K562 (cell line): Measurements from ENCODE around the gene SOST. TPM values are rescaled to one million over a fixed set of nuclear protein-coding genes. Genes with fewer than 3 reads are reported as not detected.

Experiments used
- ATAC-seq: fragments of 200-7000 bp; cut with Tn5 transposase; 3 replicates; pipeline ENCODE4 v1.9.1; 2020; ENCODE audit warnings: moderate library complexity
- BruUV-seq: library from RNA; stranded (reverse); fragments of 400-500 nt; replicated peaks from 2 replicates; lab custom pipeline; 2021; lab: Mats Ljungman, UMichigan
- CTCF ChIA-PET: fragments of 300-600 bp; formaldehyde crosslinking; extraction: SDS; loops from one replicate; lab custom pipeline; 2021; ENCODE audit warnings: low intra/inter-chr PET ratio; lab: Yijun Ruan, JAX
- POLR2A ChIA-PET: fragments of 300-600, 350-650 bp; sonication (Branson Sonifier 250); formaldehyde crosslinking; extraction: SDS; loops from one replicate; lab custom pipeline; 2021; ENCODE audit warnings: antibody characterized with exemption, inconsistent platforms; lab: Yijun Ruan, JAX
- DNase-seq, 4 experiments: peaks; one replicate each; pipeline versions ENCODE4 v3.0.0 to v3.0.0-alpha.2; 2011 to 2018; ENCODE audit warnings: low spot score in 3 of 4, mixed read lengths in 3 of 4; ENCODE audit errors: extremely low read depth in 1 of 4
- FAIRE-seq: peaks from 2 replicates; lab custom pipeline; 2011; peaks lifted over from hg19 to GRCh38; lab: Jason Lieb, UNC
- H2AFZ ChIP-seq: 2 replicates; pipeline ENCODE4 v1.6.0; 2011; ENCODE audit warnings: low read depth, low read length, control low read depth, inconsistent platforms
- H3K27ac ChIP-seq: fragments of 200-600 bp; 3 replicates; pipeline ENCODE4 v1.8.0; 2011; ENCODE audit warnings: low read depth, mild to moderate bottlenecking, control low read depth, inconsistent platforms, low read length, moderate library complexity, mixed read lengths; ENCODE audit errors: extremely low read depth
- H3K27me3 ChIP-seq, 2 experiments: fragments of 300-600 bp in 1 of 2; 2 replicates in 1 of 2; 3 replicates in 1 of 2; pipeline versions ENCODE4 v1.6.0 to v1.8.0; 2011; ENCODE audit warnings: inconsistent platforms in 2 of 2, low read length in 2 of 2, mild to moderate bottlenecking in 1 of 2, mixed read lengths in 1 of 2, moderate library complexity in 1 of 2; ENCODE audit not compliant: control insufficient read depth in 2 of 2, insufficient read depth in 2 of 2
- H3K36me3 ChIP-seq: fragments of 300-600 bp; 3 replicates; pipeline ENCODE4 v1.8.0; 2011; ENCODE audit warnings: mild to moderate bottlenecking, low read length, inconsistent platforms; ENCODE audit not compliant: control insufficient read depth, insufficient read depth
- H3K4me1 ChIP-seq, 2 experiments: fragments of 200-600 bp in 1 of 2; replicated peaks in 1 of 2; 2 replicates in 1 of 2; 3 replicates in 1 of 2; pipeline versions ENCODE4 v1.5.1 to v1.8.0; 2011; ENCODE audit warnings: inconsistent platforms in 2 of 2, low read length in 2 of 2, mild to moderate bottlenecking in 1 of 2, mixed read lengths in 1 of 2, moderate library complexity in 1 of 2; ENCODE audit not compliant: control insufficient read depth in 2 of 2, insufficient read depth in 2 of 2
- H3K4me2 ChIP-seq: 2 replicates; pipeline ENCODE4 v1.6.1; 2011; ENCODE audit warnings: low read length, control low read depth, inconsistent platforms, mixed read lengths; ENCODE audit not compliant: insufficient read depth
- H3K4me3 ChIP-seq: fragments of 200-600 bp; sonication (generic), shearing (Covaris generic); 2 replicates; pipeline ENCODE4 v1.5.1; 2016; ENCODE audit warnings: control low read depth, inconsistent platforms
- H3K79me2 ChIP-seq: fragments of 200-600 bp; 3 replicates; pipeline ENCODE4 v1.8.0; 2011; ENCODE audit warnings: low read length, inconsistent platforms; ENCODE audit not compliant: control insufficient read depth, insufficient read depth
- H3K9ac ChIP-seq, 2 experiments: 2 replicates each; pipeline versions ENCODE4 v1.6.0 to v1.6.1; 2011; ENCODE audit warnings: low read depth in 2 of 2, low read length in 2 of 2, control low read depth in 1 of 2, inconsistent platforms in 1 of 2, mild to moderate bottlenecking in 1 of 2, mixed read lengths in 1 of 2; ENCODE audit not compliant: insufficient read depth in 1 of 2
- H3K9me1 ChIP-seq: one replicate; pipeline ENCODE4 v1.6.0; 2011; ENCODE audit warnings: inconsistent platforms, mild to moderate bottlenecking, low read length, moderate library complexity; ENCODE audit not compliant: control insufficient read depth, insufficient read depth
- H3K9me3 ChIP-seq: replicated peaks from 2 replicates; pipeline ENCODE4 v1.5.1; 2011; ENCODE audit warnings: low read depth, low read length, inconsistent platforms; ENCODE audit not compliant: control insufficient read depth, insufficient read depth
- H4K20me1 ChIP-seq: replicated peaks from 2 replicates; pipeline ENCODE4 v1.6.1; 2011; ENCODE audit warnings: low read length, inconsistent platforms, mixed read lengths; ENCODE audit not compliant: control insufficient read depth, insufficient read depth
- JUN ChIP-seq, 2 experiments: sonication (generic) in 1 of 2; formaldehyde crosslinking in 1 of 2; IDR thresholded peaks; 2 replicates each; pipeline versions ENCODE4 v1.6.1 to v1.8.0; 2012 to 2022; ENCODE audit warnings: borderline replicate concordance in 2 of 2, mild to moderate bottlenecking in 2 of 2, improper control_type of control experiment in 1 of 2, low read depth in 1 of 2, low read length in 1 of 2, missing genetic modification reagents in 1 of 2
- SOX6 ChIP-seq: fragments of 450-650 bp; IDR thresholded peaks from 2 replicates; pipeline ENCODE4 v1.6.1; 2014; ENCODE audit warnings: mild to moderate bottlenecking
- WGBS: fragments of 100-300 bp; shearing (Covaris generic); methylation state at CpG from one replicate; pipeline ENCODE4 v1.1.6; 2016; ENCODE audit warnings: low coverage, mixed read lengths; ENCODE audit not compliant: insufficient coverage; ENCODE audit errors: missing lambda C conversion rate; 5-methylcytosine and 5-hydroxymethylcytosine counted together
- in situ Hi-C: fragments of 300-500 bp; cut with MboI; formaldehyde crosslinking; loops from 4 replicates; pipeline ENCODE4 v1.15.0; 2018; ENCODE audit warnings: inconsistent platforms, mixed read lengths
- intact Hi-C: fragments of 100-400 bp; cut with micrococcal nuclease; formaldehyde crosslinking; loops from 2 replicates; pipeline ENCODE4 v1.14.2; 2022
- polyA plus RNA-seq, 8 experiments: library from polyadenylated mRNA; depleted of rRNA in 4 of 8; stranded (reverse) in 5 of 8; unstranded in 3 of 8; fragments of >200 nt; fragmentation: Nextera tagmentation in 2 of 8; fragmentation: Illumina TruSeq in 1 of 8; extraction: Ambion mirVana in 2 of 8; extraction: Trizol in 1 of 8; gene quantifications; 2 replicates each; pipeline versions ENCODE4 v1.2.1 to v1.2.3, GENCODE V29; 2011 to 2014; ENCODE audit warnings: inconsistent platforms in 1 of 8, missing spikeins in 1 of 8
- total RNA-seq, 7 experiments: library from RNA; depleted of rRNA in 6 of 7; stranded (reverse); fragments of >200 nt in 6 of 7; fragmentation: Illumina TruSeq in 2 of 7; extraction: Trizol in 2 of 7; gene quantifications; 2 replicates each; pipeline versions ENCODE4 v1.2.1 to v1.2.3, GENCODE V29; 2011 to 2021; ENCODE audit warnings: low replicate concordance in 1 of 7
- TF ChIP-seq, protein P1 (sequence below), 2 experiments: fragments of 450-650 bp in 1 of 2; sonication (generic) in 1 of 2; formaldehyde crosslinking in 1 of 2; IDR thresholded peaks; 2 replicates each; pipeline versions ENCODE4 v1.7.1 to v1.9.0; 2016 to 2022; ENCODE audit warnings: inconsistent platforms in 1 of 2, mild to moderate bottlenecking in 1 of 2, missing genetic modification reagents in 1 of 2
- TF ChIP-seq, protein P2 (sequence below): sonication (generic); formaldehyde crosslinking; IDR thresholded peaks from 2 replicates; pipeline ENCODE4 v1.8.0; 2022; ENCODE audit warnings: mild to moderate bottlenecking, missing genetic modification reagents
- TF ChIP-seq, protein P3 (sequence below): fragments of 250-450 bp; sonication (Bioruptor Pico); IDR thresholded peaks from 2 replicates; pipeline ENCODE4 v1.4.0; 2020; ENCODE audit warnings: mild to moderate bottlenecking, moderate library complexity, borderline replicate concordance

SOST gene
- total and polyA plus RNA-seq, 9 of the 15 experiments (the other 6 are each of a cell fraction or from before 2014, with no cell fraction given): not detected

DNA sequence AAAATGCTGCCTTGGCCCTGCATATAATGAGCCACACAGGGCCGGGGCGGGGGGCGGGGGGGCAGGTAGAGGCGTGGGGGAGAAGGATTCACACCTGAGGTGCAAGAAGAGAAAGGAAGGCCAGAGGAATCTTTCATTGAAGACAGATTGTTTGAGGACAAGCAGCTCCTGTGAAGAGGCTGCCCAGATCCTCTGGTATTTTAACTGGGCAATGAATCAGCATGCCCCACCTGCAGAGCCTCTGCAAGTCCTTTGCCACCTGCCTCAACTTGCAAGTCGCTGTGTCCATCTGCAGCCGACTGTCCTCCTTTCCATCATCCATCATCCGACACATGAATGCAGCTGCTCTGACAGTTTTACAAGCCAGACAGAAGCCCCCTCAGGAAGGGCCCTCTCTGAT lies 1.2 kb upstream of the SOST start:
- ChIA-PET CTCF (interaction anchor here (1.0 to 11.2 kb wide), 7 partner anchors 46 to 239 kb away, joined by 3 to 310 read pairs (median 5); no protein-coding TSS in a partner anchor), POLR2A (interaction anchor here (0.7 to 1.6 kb wide), 4 partner anchors 14 to 80 kb away, joined by 3 to 5 read pairs (median 4); no protein-coding TSS in a partner anchor)
- no peaks in the 10 kb centered on the region for H3K79me2 ChIP-seq
- no peak overlapping the region for H3K4me2 ChIP-seq
- H3K4me1 ChIP-seq: peaks cover 0 to 12% of the 10 kb centered on the region in 2 experiments; a peak in 2 of 5 replicates
- intact Hi-C loops: loop anchor here (1.0 kb wide), 2 partner anchors 66 to 183 kb away; no protein-coding TSS in a partner anchor
- no peaks in the 10 kb centered on the region for H3K9me1 ChIP-seq
- no peak overlapping the region for H3K9ac ChIP-seq
- H2AFZ ChIP-seq: no peak overlapping the region
- in situ Hi-C loops: loop anchor here (5.0 kb wide), 2 partner anchors 73 to 183 kb away; no protein-coding TSS in a partner anchor
- peaks cover 20 to 64% of the 10 kb centered on the region in 2 experiments for H3K27me3 ChIP-seq
- BruUV-seq: no TSS peak
- H4K20me1 ChIP-seq: peaks cover 3% of the 10 kb centered on the region; the same call in 1 of the 2 replicates
- DNase-seq: no peak
- FAIRE-seq: no peak
- TF ChIP-seq, protein P1, sequence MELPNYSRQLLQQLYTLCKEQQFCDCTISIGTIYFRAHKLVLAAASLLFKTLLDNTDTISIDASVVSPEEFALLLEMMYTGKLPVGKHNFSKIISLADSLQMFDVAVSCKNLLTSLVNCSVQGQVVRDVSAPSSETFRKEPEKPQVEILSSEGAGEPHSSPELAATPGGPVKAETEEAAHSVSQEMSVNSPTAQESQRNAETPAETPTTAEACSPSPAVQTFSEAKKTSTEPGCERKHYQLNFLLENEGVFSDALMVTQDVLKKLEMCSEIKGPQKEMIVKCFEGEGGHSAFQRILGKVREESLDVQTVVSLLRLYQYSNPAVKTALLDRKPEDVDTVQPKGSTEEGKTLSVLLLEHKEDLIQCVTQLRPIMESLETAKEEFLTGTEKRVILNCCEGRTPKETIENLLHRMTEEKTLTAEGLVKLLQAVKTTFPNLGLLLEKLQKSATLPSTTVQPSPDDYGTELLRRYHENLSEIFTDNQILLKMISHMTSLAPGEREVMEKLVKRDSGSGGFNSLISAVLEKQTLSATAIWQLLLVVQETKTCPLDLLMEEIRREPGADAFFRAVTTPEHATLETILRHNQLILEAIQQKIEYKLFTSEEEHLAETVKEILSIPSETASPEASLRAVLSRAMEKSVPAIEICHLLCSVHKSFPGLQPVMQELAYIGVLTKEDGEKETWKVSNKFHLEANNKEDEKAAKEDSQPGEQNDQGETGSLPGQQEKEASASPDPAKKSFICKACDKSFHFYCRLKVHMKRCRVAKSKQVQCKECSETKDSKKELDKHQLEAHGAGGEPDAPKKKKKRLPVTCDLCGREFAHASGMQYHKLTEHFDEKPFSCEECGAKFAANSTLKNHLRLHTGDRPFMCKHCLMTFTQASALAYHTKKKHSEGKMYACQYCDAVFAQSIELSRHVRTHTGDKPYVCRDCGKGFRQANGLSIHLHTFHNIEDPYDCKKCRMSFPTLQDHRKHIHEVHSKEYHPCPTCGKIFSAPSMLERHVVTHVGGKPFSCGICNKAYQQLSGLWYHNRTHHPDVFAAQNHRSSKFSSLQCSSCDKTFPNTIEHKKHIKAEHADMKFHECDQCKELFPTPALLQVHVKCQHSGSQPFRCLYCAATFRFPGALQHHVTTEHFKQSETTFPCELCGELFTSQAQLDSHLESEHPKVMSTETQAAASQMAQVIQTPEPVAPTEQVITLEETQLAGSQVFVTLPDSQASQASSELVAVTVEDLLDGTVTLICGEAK (IDR thresholded peaks at IDR 0.05): no peak
- TF ChIP-seq, protein P1 (CRISPR knock-in tag; IDR thresholded peaks at IDR 0.05): no peak
- TF ChIP-seq, protein P2, sequence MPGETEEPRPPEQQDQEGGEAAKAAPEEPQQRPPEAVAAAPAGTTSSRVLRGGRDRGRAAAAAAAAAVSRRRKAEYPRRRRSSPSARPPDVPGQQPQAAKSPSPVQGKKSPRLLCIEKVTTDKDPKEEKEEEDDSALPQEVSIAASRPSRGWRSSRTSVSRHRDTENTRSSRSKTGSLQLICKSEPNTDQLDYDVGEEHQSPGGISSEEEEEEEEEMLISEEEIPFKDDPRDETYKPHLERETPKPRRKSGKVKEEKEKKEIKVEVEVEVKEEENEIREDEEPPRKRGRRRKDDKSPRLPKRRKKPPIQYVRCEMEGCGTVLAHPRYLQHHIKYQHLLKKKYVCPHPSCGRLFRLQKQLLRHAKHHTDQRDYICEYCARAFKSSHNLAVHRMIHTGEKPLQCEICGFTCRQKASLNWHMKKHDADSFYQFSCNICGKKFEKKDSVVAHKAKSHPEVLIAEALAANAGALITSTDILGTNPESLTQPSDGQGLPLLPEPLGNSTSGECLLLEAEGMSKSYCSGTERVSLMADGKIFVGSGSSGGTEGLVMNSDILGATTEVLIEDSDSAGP (CRISPR knock-in tag): no peak
- TF ChIP-seq, protein P3, sequence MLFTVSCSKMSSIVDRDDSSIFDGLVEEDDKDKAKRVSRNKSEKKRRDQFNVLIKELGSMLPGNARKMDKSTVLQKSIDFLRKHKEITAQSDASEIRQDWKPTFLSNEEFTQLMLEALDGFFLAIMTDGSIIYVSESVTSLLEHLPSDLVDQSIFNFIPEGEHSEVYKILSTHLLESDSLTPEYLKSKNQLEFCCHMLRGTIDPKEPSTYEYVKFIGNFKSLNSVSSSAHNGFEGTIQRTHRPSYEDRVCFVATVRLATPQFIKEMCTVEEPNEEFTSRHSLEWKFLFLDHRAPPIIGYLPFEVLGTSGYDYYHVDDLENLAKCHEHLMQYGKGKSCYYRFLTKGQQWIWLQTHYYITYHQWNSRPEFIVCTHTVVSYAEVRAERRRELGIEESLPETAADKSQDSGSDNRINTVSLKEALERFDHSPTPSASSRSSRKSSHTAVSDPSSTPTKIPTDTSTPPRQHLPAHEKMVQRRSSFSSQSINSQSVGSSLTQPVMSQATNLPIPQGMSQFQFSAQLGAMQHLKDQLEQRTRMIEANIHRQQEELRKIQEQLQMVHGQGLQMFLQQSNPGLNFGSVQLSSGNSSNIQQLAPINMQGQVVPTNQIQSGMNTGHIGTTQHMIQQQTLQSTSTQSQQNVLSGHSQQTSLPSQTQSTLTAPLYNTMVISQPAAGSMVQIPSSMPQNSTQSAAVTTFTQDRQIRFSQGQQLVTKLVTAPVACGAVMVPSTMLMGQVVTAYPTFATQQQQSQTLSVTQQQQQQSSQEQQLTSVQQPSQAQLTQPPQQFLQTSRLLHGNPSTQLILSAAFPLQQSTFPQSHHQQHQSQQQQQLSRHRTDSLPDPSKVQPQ (CRISPR knock-in tag): no peak
- no peak for TF ChIP-seq JUN (IDR thresholded peaks at IDR 0.05; ENCODE audit: borderline replicate concordance, low read depth, low read length)
- 0 out of 2 replicates have a peak, but pooled peaks have one; percentile 21 for TF ChIP-seq JUN (CRISPR knock-in tag; IDR thresholded peaks at IDR 0.05; ENCODE audit: borderline replicate concordance)
- TF ChIP-seq SOX6: no peak
- TF ChIP-seq, all 486 proteins: peak for 1
- H3K4me3 ChIP-seq: no peak overlapping the region
- no peak overlapping the region for H3K27ac ChIP-seq
- no peak for ATAC-seq
- no peaks in the 10 kb centered on the region for H3K9me3 ChIP-seq
- 29% methylated on average over 6 of the region's 7 CpGs for WGBS
- H3K36me3 ChIP-seq: no peaks in the 10 kb centered on the region
